Mesenchymal stem cell (in vitro differentiated cells and primary cell): ENCODE measurements around the gene INPP5A.

Experiments used
- DNase-seq: peaks from one replicate; pipeline ENCODE4 v3.0.0-alpha.2; 2013
- H2AFZ ChIP-seq: one replicate; pipeline ENCODE4 v1.6.1; 2013; ENCODE audit warnings: low read depth, mild to moderate bottlenecking, control low read depth, inconsistent platforms, low read length, moderate library complexity
- H2AK5ac ChIP-seq: 2 replicates; pipeline ENCODE4 v1.6.1; 2013; ENCODE audit warnings: low read length, moderate library complexity, mild to moderate bottlenecking, inconsistent platforms; ENCODE audit not compliant: severe bottlenecking
- H2BK120ac ChIP-seq: one replicate; pipeline ENCODE4 v1.6.1; 2013; ENCODE audit warnings: low read depth, mild to moderate bottlenecking, inconsistent platforms, low read length, moderate library complexity
- H2BK12ac ChIP-seq, 2 experiments: one replicate each; pipeline ENCODE4 v1.6.1; 2013; ENCODE audit warnings: inconsistent platforms in 2 of 2, low read length in 2 of 2, mild to moderate bottlenecking in 2 of 2, moderate library complexity in 2 of 2, control low read depth in 1 of 2
- H2BK15ac ChIP-seq: one replicate; pipeline ENCODE4 v1.6.1; 2013; ENCODE audit warnings: mild to moderate bottlenecking, low read depth, inconsistent platforms; ENCODE audit not compliant: poor library complexity, severe bottlenecking
- H2BK5ac ChIP-seq: 2 replicates; pipeline ENCODE4 v1.6.1; 2013; ENCODE audit warnings: low read depth, mild to moderate bottlenecking, low read length, control low read depth, inconsistent platforms; ENCODE audit not compliant: poor library complexity, severe bottlenecking
- H3K14ac ChIP-seq, 2 experiments: one replicate each; pipeline ENCODE4 v1.6.1; 2013; ENCODE audit warnings: inconsistent platforms in 2 of 2, low read length in 2 of 2, control low read depth in 1 of 2, mild to moderate bottlenecking in 1 of 2, moderate library complexity in 1 of 2
- H3K18ac ChIP-seq, 2 experiments: one replicate each; pipeline ENCODE4 v1.6.1; 2013; ENCODE audit warnings: inconsistent platforms in 2 of 2, low read length in 2 of 2, control low read depth in 1 of 2, low read depth in 1 of 2, mild to moderate bottlenecking in 1 of 2
- H3K23ac ChIP-seq, 2 experiments: one replicate each; pipeline ENCODE4 v1.6.1; 2013; ENCODE audit warnings: inconsistent platforms in 2 of 2, low read length in 2 of 2, mild to moderate bottlenecking in 2 of 2, moderate library complexity in 2 of 2, control low read depth in 1 of 2
- H3K27ac ChIP-seq: 2 replicates; pipeline ENCODE4 v1.5.1; 2013; ENCODE audit warnings: mild to moderate bottlenecking, moderate library complexity, low read length, control low read depth, inconsistent platforms; ENCODE audit not compliant: poor library complexity, severe bottlenecking
- H3K27me3 ChIP-seq, 2 experiments: 2 replicates each; pipeline versions ENCODE4 v1.6.1 to v1.7.0; 2013; ENCODE audit warnings: low read length in 2 of 2, mild to moderate bottlenecking in 2 of 2, moderate library complexity in 2 of 2, control low read depth in 1 of 2, inconsistent platforms in 1 of 2; ENCODE audit not compliant: control insufficient read depth in 1 of 2, insufficient read depth in 1 of 2
- H3K36me3 ChIP-seq, 2 experiments: 2 replicates each; pipeline versions ENCODE4 v1.6.1 to v1.7.0; 2013; ENCODE audit warnings: low read length in 2 of 2, control low read depth in 1 of 2, inconsistent platforms in 1 of 2, low read depth in 1 of 2, mild to moderate bottlenecking in 1 of 2; ENCODE audit not compliant: insufficient read depth in 2 of 2, control insufficient read depth in 1 of 2
- H3K4ac ChIP-seq, 2 experiments: one replicate each; pipeline ENCODE4 v1.6.1; 2013; ENCODE audit warnings: inconsistent platforms in 2 of 2, low read length in 2 of 2, mild to moderate bottlenecking in 2 of 2, moderate library complexity in 2 of 2, control low read depth in 1 of 2, low read depth in 1 of 2
- H3K4me1 ChIP-seq: 2 replicates; pipeline ENCODE4 v1.6.1; 2013; ENCODE audit warnings: low read depth, low read length, control low read depth; ENCODE audit not compliant: control insufficient read depth, insufficient read depth
- H3K4me2 ChIP-seq: 2 replicates; pipeline ENCODE4 v1.6.1; 2013; ENCODE audit warnings: low read length, mild to moderate bottlenecking, inconsistent platforms; ENCODE audit not compliant: poor library complexity, severe bottlenecking
- H3K4me3 ChIP-seq, 2 experiments: 2 replicates each; pipeline versions ENCODE4 v1.5.1 to v1.7.0; 2013; ENCODE audit warnings: low read length in 2 of 2, mild to moderate bottlenecking in 2 of 2, control low read depth in 1 of 2, low read depth in 1 of 2; ENCODE audit not compliant: insufficient read depth in 1 of 2
- H3K79me1 ChIP-seq: replicated peaks from 2 replicates; pipeline ENCODE4 v1.6.1; 2013; ENCODE audit warnings: mild to moderate bottlenecking, control low read depth, low read length, inconsistent platforms; ENCODE audit not compliant: poor library complexity, severe bottlenecking
- H3K9ac ChIP-seq: 2 replicates; pipeline ENCODE4 v1.7.0; 2013; ENCODE audit warnings: mild to moderate bottlenecking, low read length, moderate library complexity
- H3K9me3 ChIP-seq: 2 replicates; pipeline ENCODE4 v1.7.0; 2013; ENCODE audit warnings: mild to moderate bottlenecking, low read length; ENCODE audit not compliant: control insufficient read depth
- H4K8ac ChIP-seq: one replicate; pipeline ENCODE4 v1.6.1; 2013; ENCODE audit warnings: inconsistent platforms, mild to moderate bottlenecking, low read length, moderate library complexity
- H4K91ac ChIP-seq: one replicate; pipeline ENCODE4 v1.6.1; 2013; ENCODE audit warnings: mild to moderate bottlenecking, low read length, inconsistent platforms
- WGBS: methylation state at CpG from one replicate; pipeline ENCODE4 v1.1.7; 2013; ENCODE audit warnings: mixed read lengths; 5-methylcytosine and 5-hydroxymethylcytosine counted together

INPP5A gene

DNA sequence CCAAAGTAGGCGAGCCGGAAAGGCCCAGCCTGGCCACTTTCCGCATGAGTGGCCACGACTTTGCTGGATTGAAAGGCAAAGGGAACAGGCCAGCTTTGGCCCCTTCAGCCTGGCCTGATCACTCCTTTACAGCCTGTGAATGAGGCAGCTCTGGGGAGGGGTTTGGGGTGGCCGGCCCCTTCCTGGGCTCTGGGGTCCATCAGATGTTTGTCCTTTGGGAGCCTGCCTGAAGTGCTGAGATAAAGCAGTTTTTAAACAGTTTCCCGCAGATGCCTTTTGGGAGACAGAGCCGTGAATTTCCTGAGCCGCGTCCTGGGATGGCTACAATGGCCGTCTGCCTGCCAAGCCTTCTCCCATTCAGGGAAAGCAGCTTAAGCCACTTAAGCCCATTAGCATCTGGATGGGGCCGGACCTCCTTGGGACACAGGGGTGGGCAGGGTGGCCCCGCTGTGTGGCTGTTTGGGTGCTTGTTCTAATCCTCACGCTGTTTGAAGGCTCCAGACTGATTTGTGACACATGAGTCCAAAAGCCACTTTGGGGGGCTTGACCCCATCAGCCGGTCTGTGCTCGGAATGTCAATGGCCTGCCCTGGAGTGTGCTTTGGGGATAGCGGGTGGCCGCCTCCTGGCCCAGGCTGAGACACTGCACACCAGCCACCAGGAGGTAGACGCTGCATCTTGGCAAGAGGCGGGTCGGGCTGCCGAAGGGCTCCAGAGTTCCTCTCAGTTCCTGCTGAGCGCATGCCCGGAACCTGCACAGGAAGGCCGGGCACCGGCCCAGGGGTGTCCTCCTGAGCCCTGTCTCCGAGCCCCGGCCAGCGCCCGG, 209.4 kb downstream of the INPP5A start:
- Histone ChIP-seq H2AFZ (no peak overlapping the region), H2BK15ac (no peak overlapping the region), H4K91ac (no peak overlapping the region), H3K36me3 (peaks cover 16 to 37% of the 10 kb centered on the region in 2 experiments), H2BK12ac (no peak overlapping the region), H3K9me3 (no peaks in the 10 kb centered on the region), H2AK5ac (no peak overlapping the region), H3K18ac (no peak overlapping the region), H2BK120ac (no peak overlapping the region), H3K27ac (no peak overlapping the region), H2BK5ac (no peak overlapping the region), H3K79me1 (peaks cover 5% of the 10 kb centered on the region), H3K23ac (no peak overlapping the region), H3K4me3 (no peak overlapping the region), H3K14ac (no peak overlapping the region), H3K4me1 (peaks cover 33% of the 10 kb centered on the region), H3K27me3 (peaks cover 0 to 3% of the 10 kb centered on the region in 2 experiments), H3K9ac (no peak overlapping the region), H3K4me2 (no peak overlapping the region), H4K8ac (no peak overlapping the region), H3K4ac (no peak overlapping the region)
- no peak for DNase-seq
- 75% methylated on average over 29 of the region's 29 CpGs for WGBS

DNA sequence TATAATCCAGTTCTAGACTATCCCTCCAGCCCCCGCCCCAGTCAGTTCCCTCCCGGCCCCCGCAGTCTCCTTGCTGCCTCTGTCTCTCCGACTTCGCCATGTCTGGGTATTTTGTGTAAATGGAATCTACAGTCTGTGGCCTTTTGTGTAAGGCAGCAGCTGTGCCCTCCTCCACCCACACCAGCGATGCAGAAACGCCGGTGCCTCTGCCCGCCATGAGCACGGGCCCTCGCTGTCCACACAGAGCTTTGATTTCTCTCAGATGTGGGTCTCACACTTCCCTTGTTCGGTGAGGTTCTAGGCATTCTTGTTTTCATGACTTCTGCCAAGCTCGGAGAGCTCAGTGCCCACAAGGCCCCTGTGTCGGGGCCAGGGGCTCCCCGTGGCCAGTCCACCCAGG, 210.5 kb downstream of the INPP5A start:
- no peak overlapping the region for H2AFZ ChIP-seq
- peaks cover 5% of the 10 kb centered on the region for H3K79me1 ChIP-seq
- no peak for DNase-seq
- 88% methylated on average over 10 of the region's 15 CpGs for WGBS
- no peak overlapping the region for H3K4me3 ChIP-seq
- no peak overlapping the region for H3K4me2 ChIP-seq
- H2BK12ac ChIP-seq, result no peak overlapping the region
- no peak overlapping the region for H4K8ac ChIP-seq
- no peak overlapping the region for H3K27ac ChIP-seq
- H3K18ac ChIP-seq, result no peak overlapping the region
- H3K4me1 ChIP-seq, result peaks cover 27% of the 10 kb centered on the region
- H2BK120ac ChIP-seq, result no peak overlapping the region
- no peaks in the 10 kb centered on the region for H3K9me3 ChIP-seq
- no peak overlapping the region for H3K4ac ChIP-seq
- H3K23ac ChIP-seq, result no peak overlapping the region
- H3K9ac ChIP-seq, result no peak overlapping the region
- no peak overlapping the region for H3K14ac ChIP-seq
- no peak overlapping the region for H2BK5ac ChIP-seq
- H3K36me3 ChIP-seq, result peaks cover 16 to 37% of the 10 kb centered on the region in 2 experiments
- H2BK15ac ChIP-seq, result no peak overlapping the region
- H2AK5ac ChIP-seq, result no peak overlapping the region
- H4K91ac ChIP-seq, result no peak overlapping the region
- H3K27me3 ChIP-seq, result no peaks in the 10 kb centered on the region

DNA sequence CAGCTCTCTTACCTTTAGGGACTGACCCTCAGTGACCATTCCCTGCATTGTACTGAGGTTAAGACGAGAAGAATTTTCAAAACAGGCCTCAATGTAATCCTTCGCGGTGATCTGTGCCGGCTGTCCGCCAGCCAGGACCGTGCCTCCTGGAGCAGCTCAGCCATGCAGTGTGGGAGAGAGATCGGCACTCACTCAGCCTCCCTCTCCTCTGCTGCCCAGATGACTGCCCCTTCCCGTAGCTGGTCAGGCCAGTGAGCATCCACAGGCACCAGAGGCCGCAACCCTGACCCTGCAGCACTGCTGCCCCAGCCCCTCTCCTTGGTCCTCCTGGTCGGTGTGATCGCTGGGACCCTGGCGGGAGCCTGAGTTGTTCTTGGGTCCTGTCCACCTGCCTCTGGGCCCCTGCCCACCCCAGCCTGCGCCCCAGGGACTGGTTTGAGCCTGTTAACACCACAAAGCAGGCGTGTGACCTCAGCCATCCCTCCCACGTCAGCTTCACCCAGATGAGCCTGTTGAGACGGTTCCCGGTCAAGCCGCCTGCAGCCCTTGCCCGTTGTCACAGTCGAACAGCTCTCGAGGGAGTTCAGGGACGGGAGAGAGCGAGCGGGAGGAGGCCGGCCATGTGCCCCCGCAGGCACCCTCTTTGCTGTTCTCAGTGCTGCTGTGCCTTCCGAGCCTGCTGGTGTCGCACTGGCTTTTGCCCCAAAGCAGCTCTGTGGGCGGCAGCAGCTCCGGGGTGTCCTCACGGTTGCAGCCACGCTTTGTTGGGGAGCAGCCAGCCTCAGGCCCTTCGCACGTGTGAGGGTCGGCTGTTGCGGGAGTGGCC, 211.2 kb downstream of the INPP5A start:
- no peak overlapping the region for H3K4me2 ChIP-seq
- H3K4ac ChIP-seq, result no peak overlapping the region

DNA sequence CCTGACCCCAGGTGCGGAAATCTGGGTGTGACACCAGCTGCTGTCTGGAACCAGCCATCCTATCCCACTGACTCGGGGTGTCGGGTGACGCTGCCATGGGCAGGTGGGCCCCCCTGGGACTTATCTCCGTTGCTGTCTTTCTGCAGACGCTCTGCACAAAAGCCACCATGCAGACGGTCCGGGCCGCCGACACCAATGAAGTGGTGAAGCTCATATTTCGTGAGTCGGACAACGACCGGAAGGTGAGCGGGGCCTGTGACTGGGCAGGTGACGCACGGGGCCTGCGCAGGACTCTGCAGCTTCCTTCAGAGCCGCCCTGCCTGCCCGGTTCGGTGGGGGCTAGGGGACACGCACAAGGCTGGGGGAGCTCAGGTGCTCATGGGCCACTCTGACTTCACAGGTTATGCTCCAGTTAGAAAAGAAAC, 211.8 kb downstream of the INPP5A start:
- WGBS, result 90% methylated on average over 22 of the region's 22 CpGs

More for the DNA sequence above, 211.2 kb downstream of the INPP5A start:
- no peak overlapping the region for H2BK12ac ChIP-seq
- H2BK5ac ChIP-seq, result no peak overlapping the region
- H3K27ac ChIP-seq, result no peak overlapping the region
- H3K4me1 ChIP-seq, result peaks cover 21% of the 10 kb centered on the region
- no peak overlapping the region for H3K4me3 ChIP-seq
- H3K27me3 ChIP-seq, result no peaks in the 10 kb centered on the region
- H4K8ac ChIP-seq, result no peak overlapping the region
- H2BK15ac ChIP-seq, result no peak overlapping the region
- H2AFZ ChIP-seq, result no peak overlapping the region
- peaks cover 19 to 41% of the 10 kb centered on the region in 2 experiments for H3K36me3 ChIP-seq
- H3K9ac ChIP-seq, result no peak overlapping the region
- peaks cover 5% of the 10 kb centered on the region for H3K79me1 ChIP-seq
- no peak overlapping the region for H4K91ac ChIP-seq
- H3K9me3 ChIP-seq, result no peaks in the 10 kb centered on the region
- no peak overlapping the region for H2AK5ac ChIP-seq
- no peak for DNase-seq
- H3K18ac ChIP-seq, result no peak overlapping the region
- H2BK120ac ChIP-seq, result no peak overlapping the region
- no peak overlapping the region for H3K14ac ChIP-seq
- 93% methylated on average over 36 of the region's 36 CpGs for WGBS
- H3K23ac ChIP-seq, result no peak overlapping the region

More for the DNA sequence above, 211.8 kb downstream of the INPP5A start:
- H2BK12ac ChIP-seq, result no peak overlapping the region
- no peak overlapping the region for H3K4ac ChIP-seq
- peaks cover 15% of the 10 kb centered on the region for H3K4me1 ChIP-seq
- no peak overlapping the region for H2AK5ac ChIP-seq
- H2BK15ac ChIP-seq, result no peak overlapping the region
- no peak overlapping the region for H4K8ac ChIP-seq
- H3K14ac ChIP-seq, result no peak overlapping the region
- peaks cover 5% of the 10 kb centered on the region for H3K79me1 ChIP-seq
- no peak overlapping the region for H4K91ac ChIP-seq
- no peaks in the 10 kb centered on the region for H3K9me3 ChIP-seq
- H3K27ac ChIP-seq, result no peak overlapping the region
- H2BK5ac ChIP-seq, result no peak overlapping the region
- no peak overlapping the region for H3K4me2 ChIP-seq
- DNase-seq, result no peak
- H3K36me3 ChIP-seq, result peaks cover 25 to 47% of the 10 kb centered on the region in 2 experiments
- H3K23ac ChIP-seq, result no peak overlapping the region
- no peak overlapping the region for H3K9ac ChIP-seq
- no peak overlapping the region for H3K18ac ChIP-seq
- H3K27me3 ChIP-seq, result no peaks in the 10 kb centered on the region
- no peak overlapping the region for H2BK120ac ChIP-seq
- no peak overlapping the region for H2AFZ ChIP-seq
- H3K4me3 ChIP-seq, result no peak overlapping the region
